Fibroblast of lung (primary cell): ENCODE measurements around the gene OR5K2. TPM values are rescaled to one million over a fixed set of nuclear protein-coding genes. Genes with fewer than 3 reads are reported as not detected.

Source experiments
- DNase-seq, 2 donors: peaks; one replicate each; pipeline versions ENCODE4 v3.0.0 to v3.0.0-alpha.2; 2010; ENCODE audit warnings: low read depth in 2 of 2
- H2AFZ ChIP-seq: 2 replicates; pipeline ENCODE4 v1.5.1; 2012; ENCODE audit warnings: low read length, control low read depth, inconsistent platforms
- H3K27ac ChIP-seq: 2 replicates; pipeline ENCODE4 v1.5.1; 2011; ENCODE audit warnings: low read length, control low read depth; ENCODE audit not compliant: insufficient read depth
- H3K27me3 ChIP-seq: 2 replicates; pipeline ENCODE4 v1.5.1; 2011; ENCODE audit warnings: mild to moderate bottlenecking, low read length; ENCODE audit not compliant: control insufficient read depth, insufficient read depth
- H3K36me3 ChIP-seq: 2 replicates; pipeline ENCODE4 v1.5.1; 2011; ENCODE audit warnings: low read length; ENCODE audit not compliant: control insufficient read depth, insufficient read depth
- H3K4me1 ChIP-seq: 2 replicates; pipeline ENCODE4 v1.5.1; 2011; ENCODE audit warnings: low read length; ENCODE audit not compliant: control insufficient read depth, insufficient read depth; ENCODE audit errors: extremely low read depth
- H3K4me2 ChIP-seq: 2 replicates; pipeline ENCODE4 v1.5.1; 2011; ENCODE audit warnings: low read length, control low read depth; ENCODE audit not compliant: insufficient read depth; ENCODE audit errors: extremely low read depth
- H3K4me3 ChIP-seq, 4 experiments: fragments of 200-600 bp in 1 of 4; sonication (generic) in 1 of 4; replicated peaks in 1 of 4; 2 replicates each; pipeline ENCODE4 v1.5.1; 2011 to 2016; ENCODE audit warnings: low read length in 4 of 4, low read depth in 3 of 4, mild to moderate bottlenecking in 3 of 4, control low read depth in 2 of 4, inconsistent platforms in 1 of 4, mixed read lengths in 1 of 4; ENCODE audit not compliant: insufficient read depth in 1 of 4; ENCODE audit errors: control extremely low read depth in 1 of 4
- H3K79me2 ChIP-seq: 2 replicates; pipeline ENCODE4 v1.5.1; 2012; ENCODE audit warnings: mild to moderate bottlenecking, low read length, inconsistent platforms; ENCODE audit not compliant: control insufficient read depth, insufficient read depth
- H3K9ac ChIP-seq: 2 replicates; pipeline ENCODE4 v1.5.1; 2011; ENCODE audit warnings: mild to moderate bottlenecking, low read length, control low read depth; ENCODE audit not compliant: insufficient read depth
- H3K9me3 ChIP-seq: 2 replicates; pipeline ENCODE4 v1.5.1; 2012; ENCODE audit warnings: low read depth, low read length; ENCODE audit not compliant: control insufficient read depth, insufficient read depth
- H4K20me1 ChIP-seq: 2 replicates; pipeline ENCODE4 v1.5.1; 2011; ENCODE audit warnings: low read length; ENCODE audit not compliant: control insufficient read depth, insufficient read depth; ENCODE audit errors: extremely low read depth
- EZH2 ChIP-seq: IDR thresholded peaks from 2 replicates; pipeline ENCODE4 v1.5.1; 2012; ENCODE audit warnings: low read length, control low read depth, mild to moderate bottlenecking; ENCODE audit errors: missing control alignments
- polyA plus RNA-seq, 2 donors: library from polyadenylated mRNA; depleted of rRNA in 1 of 2; stranded (reverse) in 1 of 2; unstranded in 1 of 2; fragments of >200 nt; gene quantifications; 2 replicates each; pipeline ENCODE4 v1.2.1, GENCODE V29; 2011 to 2012; ENCODE audit warnings: missing spikeins in 1 of 2
- total RNA-seq: library from RNA; depleted of rRNA; stranded (reverse); fragments of >200 nt; gene quantifications from 2 replicates; pipeline ENCODE4 v1.2.1, GENCODE V29; 2014
- TF ChIP-seq, protein P1 (sequence below), 2 donors: IDR thresholded peaks in 1 of 2; conservative IDR thresholded peaks in 1 of 2; 1 replicate in 1 of 2; 2 replicates in 1 of 2; pipeline ENCODE4 v1.5.1; 2011 to 2012; ENCODE audit warnings: low read length in 2 of 2, control low read depth in 1 of 2, inconsistent platforms in 1 of 2, low read depth in 1 of 2, mild to moderate bottlenecking in 1 of 2

OR5K2 gene
- total and polyA plus RNA-seq, 2 donors (not counting 1 experiment from before 2014, with no cell fraction given) = not detected

DNA sequence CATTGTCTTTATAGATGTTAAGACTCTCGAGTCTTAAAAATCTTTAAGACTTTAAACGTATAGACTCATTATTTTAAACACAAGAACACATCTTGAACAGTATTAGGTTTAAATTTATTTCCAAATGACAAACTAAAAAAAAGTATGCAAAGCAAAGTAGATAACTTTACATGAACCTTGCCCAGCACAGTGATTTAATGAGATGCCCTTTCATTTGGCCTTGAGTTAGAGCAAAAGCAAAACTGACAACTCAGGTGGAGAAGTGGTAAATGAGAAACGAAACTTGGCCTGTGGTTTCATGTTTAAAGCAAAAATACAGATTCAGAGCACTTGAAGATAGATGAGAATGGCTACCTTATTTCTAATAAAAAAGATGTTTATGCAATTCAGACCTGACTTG, 42.9 kb downstream of the OR5K2 start:
- H4K20me1 ChIP-seq = no peaks in the 10 kb centered on the region
- H3K27ac ChIP-seq = no peak overlapping the region
- no peak overlapping the region for H3K4me3 ChIP-seq
- H3K27me3 ChIP-seq = no peaks in the 10 kb centered on the region
- no peaks in the 10 kb centered on the region for H3K9me3 ChIP-seq
- no peaks in the 10 kb centered on the region for H3K4me1 ChIP-seq
- H3K79me2 ChIP-seq = no peaks in the 10 kb centered on the region
- no peaks in the 10 kb centered on the region for H3K36me3 ChIP-seq
- DNase-seq = no peak
- no peak overlapping the region for H3K9ac ChIP-seq
- no peak for TF ChIP-seq EZH2
- TF ChIP-seq, protein P1, sequence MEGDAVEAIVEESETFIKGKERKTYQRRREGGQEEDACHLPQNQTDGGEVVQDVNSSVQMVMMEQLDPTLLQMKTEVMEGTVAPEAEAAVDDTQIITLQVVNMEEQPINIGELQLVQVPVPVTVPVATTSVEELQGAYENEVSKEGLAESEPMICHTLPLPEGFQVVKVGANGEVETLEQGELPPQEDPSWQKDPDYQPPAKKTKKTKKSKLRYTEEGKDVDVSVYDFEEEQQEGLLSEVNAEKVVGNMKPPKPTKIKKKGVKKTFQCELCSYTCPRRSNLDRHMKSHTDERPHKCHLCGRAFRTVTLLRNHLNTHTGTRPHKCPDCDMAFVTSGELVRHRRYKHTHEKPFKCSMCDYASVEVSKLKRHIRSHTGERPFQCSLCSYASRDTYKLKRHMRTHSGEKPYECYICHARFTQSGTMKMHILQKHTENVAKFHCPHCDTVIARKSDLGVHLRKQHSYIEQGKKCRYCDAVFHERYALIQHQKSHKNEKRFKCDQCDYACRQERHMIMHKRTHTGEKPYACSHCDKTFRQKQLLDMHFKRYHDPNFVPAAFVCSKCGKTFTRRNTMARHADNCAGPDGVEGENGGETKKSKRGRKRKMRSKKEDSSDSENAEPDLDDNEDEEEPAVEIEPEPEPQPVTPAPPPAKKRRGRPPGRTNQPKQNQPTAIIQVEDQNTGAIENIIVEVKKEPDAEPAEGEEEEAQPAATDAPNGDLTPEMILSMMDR (conservative IDR thresholded peaks at IDR 0.05 in 1 of 2, IDR thresholded peaks at IDR 0.05 in 1 of 2; ENCODE audit: low read depth in 1 of 2, low read length in 2 of 2) = no peak
- no peak overlapping the region for H2AFZ ChIP-seq
- H3K4me2 ChIP-seq = no peak overlapping the region

DNA sequence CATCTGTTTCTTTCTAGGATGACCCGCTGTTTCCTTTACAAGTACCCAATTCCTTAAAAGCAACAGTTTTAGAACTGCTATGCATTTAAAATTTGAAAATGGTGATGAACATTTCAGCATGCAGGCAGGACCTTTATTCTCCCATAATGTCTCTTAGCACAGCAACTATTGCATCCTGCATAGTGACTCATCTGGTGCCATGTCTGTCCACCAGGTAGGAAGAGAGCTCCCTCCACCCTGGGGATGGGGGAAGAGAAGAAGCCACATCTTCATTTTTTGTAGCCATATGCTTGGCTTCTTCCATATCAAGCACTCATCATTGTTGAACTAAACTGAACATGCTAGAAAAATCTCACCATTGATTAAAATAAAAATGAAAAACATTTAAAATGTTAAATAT, 44.2 kb downstream of the OR5K2 start:
- no peak overlapping the region for H3K9ac ChIP-seq
- H3K9me3 ChIP-seq = no peaks in the 10 kb centered on the region
- TF ChIP-seq, protein P1 (conservative IDR thresholded peaks at IDR 0.05 in 1 of 2, IDR thresholded peaks at IDR 0.05 in 1 of 2; ENCODE audit: low read depth in 1 of 2, low read length in 2 of 2) = no peak
- no peak for TF ChIP-seq EZH2
- no peaks in the 10 kb centered on the region for H3K27me3 ChIP-seq
- H2AFZ ChIP-seq = no peak overlapping the region
- H3K79me2 ChIP-seq = no peaks in the 10 kb centered on the region
- H4K20me1 ChIP-seq = no peaks in the 10 kb centered on the region
- no peak overlapping the region for H3K4me2 ChIP-seq
- H3K4me1 ChIP-seq = no peaks in the 10 kb centered on the region
- H3K4me3 ChIP-seq = no peak overlapping the region
- H3K36me3 ChIP-seq = no peaks in the 10 kb centered on the region
- no peak overlapping the region for H3K27ac ChIP-seq
- no peak for DNase-seq

DNA sequence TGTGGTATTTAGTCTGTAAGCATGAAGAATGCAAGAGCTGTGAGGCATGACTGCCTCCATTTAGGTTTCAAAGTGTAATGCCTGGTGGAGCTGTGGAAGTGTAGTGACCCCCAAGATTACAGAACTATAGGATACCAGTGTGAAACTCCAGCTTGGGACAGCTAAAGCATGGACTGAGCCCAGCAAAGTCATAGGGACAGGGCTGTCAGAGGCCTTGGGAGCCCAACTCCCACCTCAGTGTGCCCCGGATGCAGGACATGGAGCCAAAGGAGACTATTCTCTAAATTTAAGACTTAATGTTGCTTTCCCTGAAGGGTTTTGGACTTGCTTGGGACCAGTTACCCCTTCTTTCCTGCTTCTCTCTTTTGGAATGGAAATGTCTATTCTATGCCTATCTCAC, 45.1 kb downstream of the OR5K2 start:
- no peaks in the 10 kb centered on the region for H4K20me1 ChIP-seq
- no peak overlapping the region for H3K9ac ChIP-seq
- no peaks in the 10 kb centered on the region for H3K27me3 ChIP-seq
- no peak overlapping the region for H3K4me3 ChIP-seq
- H3K4me1 ChIP-seq = no peaks in the 10 kb centered on the region
- no peaks in the 10 kb centered on the region for H3K36me3 ChIP-seq
- no peak overlapping the region for H3K4me2 ChIP-seq
- H2AFZ ChIP-seq = no peak overlapping the region
- H3K27ac ChIP-seq = no peak overlapping the region
- TF ChIP-seq EZH2 = no peak
- TF ChIP-seq, protein P1 (conservative IDR thresholded peaks at IDR 0.05 in 1 of 2, IDR thresholded peaks at IDR 0.05 in 1 of 2; ENCODE audit: low read depth in 1 of 2, low read length in 2 of 2) = no peak
- DNase-seq = no peak
- H3K79me2 ChIP-seq = no peaks in the 10 kb centered on the region
- H3K9me3 ChIP-seq = no peaks in the 10 kb centered on the region
